ENCODE data around the gene DPY19L2.
"Not testable (repeated sequence)": the region's sequence is repeated elsewhere in the genome, so short reads cannot be mapped to it uniquely, and the experiment has no call there.

GRCh38 chr12:63624258-63624657, 44.0 kb downstream of the DPY19L2 start:
- TF ChIP-seq POLR2A (IDR thresholded peaks at IDR 0.05; ENCODE audit: low read depth); POLR2AphosphoS5 (IDR thresholded peaks at IDR 0.05): not testable (repeated sequence)

Measured in esophagus muscularis mucosa (tissue), 2 donors.